HG03521 (cell line): ENCODE data around the gene OR10A4.
"Not testable (repeated sequence)": the region's sequence is repeated elsewhere in the genome, so short reads cannot be mapped to it uniquely, and the experiment has no call there.

ENCODE experiments used
- ATAC-seq: cut with Tn5 transposase; IDR thresholded peaks from one replicate; pipeline ENCODE4 v1.9.1; 2021; ENCODE audit warnings: mild to moderate bottlenecking, moderate library complexity; ENCODE audit not compliant: unreplicated experiment

OR10A4 gene

GRCh38 chr11:6876325-6876724 lies at the start of gene OR10A4:
OR10A4 (plus strand) TSS chr11:6876625; CDS start chr11:6876648, 23 bp downstream.
- no peak for ATAC-seq

GRCh38 chr11:6828103-6828502 lies 48.3 kb upstream of the OR10A4 start:
- ATAC-seq = no peak

- no peak for ATAC-seq
Observed at GRCh38 chr11:6833356-6833755, 43.1 kb upstream of the OR10A4 start.

- no peak for ATAC-seq
Observed at GRCh38 chr11:6834021-6834420, 42.4 kb upstream of the OR10A4 start.

GRCh38 chr11:6841694-6842093 lies 34.7 kb upstream of the OR10A4 start:
- ATAC-seq = no peak

GRCh38 chr11:6843670-6844069 lies 32.8 kb upstream of the OR10A4 start:
- ATAC-seq = no peak

GRCh38 chr11:6844356-6844755 lies 32.1 kb upstream of the OR10A4 start:
- no peak for ATAC-seq

- no peak for ATAC-seq
Observed at GRCh38 chr11:6845383-6845782, 31.0 kb upstream of the OR10A4 start, which contains the start of gene OR10A5. OR10A5 (plus strand) TSS chr11:6845683; CDS start chr11:6845683, 0 bp downstream.

- no peak for ATAC-seq
Observed at GRCh38 chr11:6850526-6850925, 25.9 kb upstream of the OR10A4 start.

- ATAC-seq = not testable (repeated sequence)
Observed at GRCh38 chr11:6854801-6855200, 21.6 kb upstream of the OR10A4 start.

- ATAC-seq = no peak
Observed at GRCh38 chr11:6855971-6856541, 20.4 kb upstream of the OR10A4 start.

- no peak for ATAC-seq
Observed at GRCh38 chr11:6856871-6857270, 19.6 kb upstream of the OR10A4 start.

- no peak for ATAC-seq
Observed at GRCh38 chr11:6862961-6863360, 13.5 kb upstream of the OR10A4 start, which contains the start of gene OR10A2. OR10A2 (plus strand) TSS chr11:6863057; CDS start chr11:6869755, 6,698 bp downstream.

GRCh38 chr11:6864438-6864837 lies 12.0 kb upstream of the OR10A4 start:
- ATAC-seq = no peak

GRCh38 chr11:6871278-6871677 lies 5.1 kb upstream of the OR10A4 start:
- ATAC-seq = no peak

GRCh38 chr11:6875761-6876160 lies 664 bp upstream of the OR10A4 start:
- no peak for ATAC-seq

GRCh38 chr11:6876914-6877313 lies 489 bp downstream of the OR10A4 start:
- no peak for ATAC-seq

- no peak for ATAC-seq
Observed at GRCh38 chr11:6882751-6883150, 6.3 kb downstream of the OR10A4 start.

- ATAC-seq = not testable (repeated sequence)
Observed at GRCh38 chr11:6887711-6888110, 11.3 kb downstream of the OR10A4 start.

GRCh38 chr11:6888830-6889229 lies 12.4 kb downstream of the OR10A4 start:
- no peak for ATAC-seq

- ATAC-seq = no peak
Observed at GRCh38 chr11:6889835-6890234, 13.4 kb downstream of the OR10A4 start.

GRCh38 chr11:6892400-6892799 lies 16.0 kb downstream of the OR10A4 start, which contains the start of gene OR2D2:
OR2D2 (minus strand) TSS chr11:6892500; CDS start chr11:6892500, 0 bp downstream.
- no peak for ATAC-seq

- ATAC-seq = no peak
Observed at GRCh38 chr11:6894097-6894496, 17.7 kb downstream of the OR10A4 start.
